GM12873 (cell line): ENCODE data around the gene P2RX2.

Experiments
- CTCF ChIP-seq: IDR thresholded peaks from 2 replicates; pipeline ENCODE4 v1.5.1; 2012; ENCODE audit warnings: low read depth, mild to moderate bottlenecking, moderate library complexity, low read length, control low read depth; ENCODE audit not compliant: insufficient read depth; ENCODE audit errors: missing control alignments

The P2RX2 gene

GRCh38 chr12:132584429-132584828 is 34.1 kb upstream of the P2RX2 start:
- TF ChIP-seq CTCF = no peak

GRCh38 chr12:132585177-132585576 is 33.4 kb upstream of the P2RX2 start:
- TF ChIP-seq CTCF = no peak

GRCh38 chr12:132586929-132587328 is 31.6 kb upstream of the P2RX2 start:
- TF ChIP-seq CTCF = no peak

GRCh38 chr12:132587781-132588180 is 30.8 kb upstream of the P2RX2 start:
- TF ChIP-seq CTCF = no peak

GRCh38 chr12:132588319-132588718 is 30.3 kb upstream of the P2RX2 start:
- no peak for TF ChIP-seq CTCF

- no peak for TF ChIP-seq CTCF
Measured at GRCh38 chr12:132588821-132589669, 29.5 kb upstream of the P2RX2 start.

- no peak for TF ChIP-seq CTCF
Measured at GRCh38 chr12:132591107-132591935, 27.3 kb upstream of the P2RX2 start.
